Erythroblast (primary cell): ENCODE results near the gene DDX42.

Experiments used
- DNase-seq, 2 experiments: peaks; one replicate each; lab custom pipeline; 2025; lab: John Stamatoyannopoulos, UW
- GATA1 ChIP-seq: IDR thresholded peaks from 2 replicates; pipeline ENCODE4 v1.6.1; 2011; ENCODE audit warnings: low read depth, mild to moderate bottlenecking, control low read depth, low read length, moderate library complexity
- POLR2A ChIP-seq: IDR thresholded peaks from 2 replicates; pipeline ENCODE4 v1.6.1; 2011; ENCODE audit warnings: mild to moderate bottlenecking, low read length

Gene DDX42

GRCh38 chr17:63821804-63822203 lies 47.8 kb downstream of the DDX42 start:
- TF ChIP-seq GATA1 = no peak
- no peak for TF ChIP-seq POLR2A
- DNase-seq = no peak

DNA sequence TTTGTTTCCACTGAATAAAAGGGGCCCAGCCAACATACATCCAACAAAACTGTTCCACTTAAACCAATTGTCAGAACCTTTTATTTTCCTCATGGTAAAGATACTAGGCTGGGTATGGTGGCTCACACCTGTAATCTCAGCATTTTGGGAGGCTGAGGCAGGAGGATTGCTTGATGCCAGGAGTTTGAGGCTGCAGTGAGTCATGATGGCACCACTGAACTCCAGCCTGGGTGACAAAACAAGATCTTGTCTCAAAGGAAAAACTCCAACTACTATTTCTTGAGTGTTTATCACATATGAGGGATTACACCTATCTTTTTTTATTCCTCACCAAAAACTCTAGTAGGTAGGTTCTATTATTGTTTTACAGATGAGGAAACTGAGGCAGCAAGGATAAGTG lies 48.6 kb downstream of the DDX42 start:
- TF ChIP-seq POLR2A (no peak), GATA1 (no peak)
- DNase-seq = no peak

DNA sequence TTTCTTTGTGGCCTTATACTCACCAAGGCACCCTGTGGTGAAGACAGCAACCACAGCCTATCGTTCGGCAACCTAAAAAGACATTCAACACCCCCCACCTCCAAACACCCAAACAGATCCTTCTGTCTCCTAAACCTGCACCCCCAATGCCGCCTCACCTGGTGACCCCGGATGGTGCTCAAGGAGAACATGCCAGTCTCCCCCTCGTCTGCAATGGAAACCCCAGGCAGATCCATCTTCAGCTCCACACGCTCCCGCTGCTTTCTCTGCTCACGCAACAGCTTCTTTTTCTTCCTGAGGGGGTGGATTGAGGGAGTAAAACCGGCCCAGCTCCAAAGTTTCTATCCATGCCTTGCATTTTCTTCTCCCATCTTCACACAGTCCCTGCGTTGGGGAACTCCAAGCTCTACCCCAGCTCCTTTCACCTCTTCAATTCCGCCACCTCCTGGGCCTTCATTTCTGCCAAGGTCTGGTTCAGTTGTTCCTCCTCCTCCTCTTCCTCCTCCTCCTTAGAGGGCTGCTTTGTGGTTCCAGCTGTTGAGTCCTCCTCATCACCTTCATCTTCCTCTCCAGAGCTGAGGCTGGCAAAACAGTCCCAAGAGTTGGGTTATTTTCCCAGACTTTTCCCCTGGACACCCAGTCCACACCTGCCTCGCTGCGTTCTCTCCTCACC lies 49.8 kb downstream of the DDX42 start:
- DNase-seq = no peak
- TF ChIP-seq POLR2A = no peak
- no peak for TF ChIP-seq GATA1

DNA sequence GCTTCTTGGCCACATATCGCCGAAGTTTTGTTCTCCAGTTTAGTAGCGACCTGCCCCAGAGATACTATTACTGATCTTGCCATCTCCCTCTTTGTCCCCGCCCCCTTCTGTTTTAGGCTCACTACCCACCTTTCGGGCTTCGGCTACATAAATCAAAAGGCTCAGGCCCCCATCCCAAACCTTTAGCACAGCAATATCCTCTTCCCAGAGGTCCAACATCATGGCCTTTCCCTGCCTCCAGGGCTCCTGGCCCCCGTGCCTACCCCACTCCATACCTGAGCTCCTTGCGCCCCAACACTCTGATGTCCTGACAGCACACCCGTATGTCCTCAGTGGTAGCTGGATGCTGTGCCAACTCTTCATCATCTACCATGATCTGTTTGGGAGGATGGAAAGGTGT lies 50.4 kb downstream of the DDX42 start:
- TF ChIP-seq GATA1 = no peak
- TF ChIP-seq POLR2A = no peak
- no peak for DNase-seq

DNA sequence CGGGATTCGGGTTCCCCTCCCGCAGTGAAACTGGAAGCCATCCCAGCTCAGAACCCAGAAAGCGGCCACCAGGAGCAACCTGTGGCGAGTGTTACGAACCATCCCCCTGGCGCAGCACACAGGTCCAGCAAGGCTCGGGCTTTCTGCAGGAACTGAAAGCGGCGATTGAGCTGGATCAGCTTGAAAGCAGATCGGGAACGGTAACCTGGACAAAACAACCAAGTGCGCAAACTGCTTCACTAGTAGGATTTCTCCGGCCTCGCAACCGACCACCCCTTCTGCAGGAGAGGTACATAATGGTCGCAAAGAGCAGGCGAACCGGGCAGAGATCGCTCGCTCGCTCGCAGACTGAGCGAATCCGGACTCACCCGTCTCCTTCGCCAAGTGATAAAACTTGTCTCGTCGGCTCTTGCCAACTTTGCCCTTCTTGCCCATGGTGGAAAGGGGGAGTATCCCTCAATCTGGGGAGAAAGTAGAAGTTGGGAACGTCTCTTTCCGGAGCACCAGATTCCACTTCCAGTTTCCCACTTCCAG lies 52.6 kb downstream of the DDX42 start:
- no peak for DNase-seq
- no peak for TF ChIP-seq GATA1
- no peak for TF ChIP-seq POLR2A

DNA sequence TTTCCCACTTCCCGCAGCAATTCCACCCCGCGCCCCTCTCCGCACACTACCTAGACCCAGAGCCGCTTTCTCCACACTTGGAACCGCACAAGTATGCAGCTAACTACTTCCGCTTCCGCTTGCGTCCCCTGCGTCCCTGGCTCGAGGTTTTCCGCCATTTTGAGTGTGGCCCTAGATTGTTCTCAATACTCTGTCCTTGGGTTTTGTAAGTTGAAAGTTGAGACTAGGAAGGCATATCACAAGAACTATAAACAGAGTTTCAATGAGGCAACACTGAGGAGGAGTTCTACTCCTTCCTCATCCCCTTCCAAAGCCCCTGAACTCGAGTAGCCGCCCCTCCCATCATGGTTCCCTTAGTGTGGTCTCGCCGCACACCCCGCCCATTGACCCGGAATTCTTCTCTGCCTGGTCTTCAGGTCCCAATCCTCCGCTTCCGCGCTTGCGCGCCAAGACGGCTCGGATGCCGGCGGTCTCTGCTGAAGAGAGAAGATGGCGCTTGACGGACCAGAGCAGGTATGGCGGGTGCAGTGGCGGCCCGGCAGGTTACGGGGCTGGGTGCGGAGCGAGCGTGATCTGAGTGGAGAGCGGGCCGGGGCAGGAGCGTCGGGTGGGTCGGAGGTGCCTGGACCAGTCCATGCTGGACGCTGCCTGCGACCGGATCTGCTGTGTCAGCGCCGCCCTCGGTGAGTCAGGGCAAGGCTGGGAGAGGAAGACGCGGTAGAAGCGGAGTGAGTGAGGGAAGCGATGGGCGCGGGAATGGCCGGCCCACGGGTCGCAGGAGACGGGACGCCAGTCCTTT lies 53.2 kb downstream of the DDX42 start, which contains the start of the genes FTSJ3 and PSMC5:
FTSJ3 (minus strand) TSS at position 662 of the 799 bp plus-strand sequence. CDS start 761 bp downstream, outside the sequence.
PSMC5 (plus strand) TSS at position 430 of the 799 bp plus-strand sequence; CDS start at position 490, 60 bp downstream.
- TF ChIP-seq GATA1 (no peak), POLR2A (peak; percentile 89)
- DNase-seq = peak; percentile 96

- peak in 1 of 2 experiments; percentile 64 for DNase-seq
- TF ChIP-seq GATA1 = no peak
- TF ChIP-seq POLR2A = no peak
These were observed 53.8 kb downstream of the DDX42 start for GRCh38 chr17:63827801-63828221.

DNA sequence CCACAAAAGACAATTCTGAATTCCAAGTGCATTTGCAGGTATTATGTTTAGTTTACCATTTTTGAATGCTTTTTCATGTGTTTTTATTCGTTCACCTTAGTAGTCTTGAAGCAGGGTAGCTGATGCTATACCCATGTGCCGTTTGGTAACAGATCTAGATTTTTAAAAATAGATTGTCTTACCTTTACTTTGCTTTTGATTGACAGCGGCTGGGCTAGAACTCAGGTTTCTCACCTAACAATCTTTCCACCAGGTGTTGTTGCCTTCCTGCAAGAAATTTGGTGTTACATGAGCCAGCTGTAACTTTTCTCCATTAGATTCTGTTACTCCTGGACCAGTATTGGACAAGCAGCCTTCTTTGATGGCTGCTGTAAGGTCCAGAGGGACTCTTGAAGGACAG lies 55.0 kb downstream of the DDX42 start:
- TF ChIP-seq GATA1 (no peak), POLR2A (no peak)
- no peak for DNase-seq

- no peak for DNase-seq
- TF ChIP-seq POLR2A (no peak), GATA1 (no peak)
These were observed 56.3 kb downstream of the DDX42 start for GRCh38 chr17:63830278-63830677.

DNA sequence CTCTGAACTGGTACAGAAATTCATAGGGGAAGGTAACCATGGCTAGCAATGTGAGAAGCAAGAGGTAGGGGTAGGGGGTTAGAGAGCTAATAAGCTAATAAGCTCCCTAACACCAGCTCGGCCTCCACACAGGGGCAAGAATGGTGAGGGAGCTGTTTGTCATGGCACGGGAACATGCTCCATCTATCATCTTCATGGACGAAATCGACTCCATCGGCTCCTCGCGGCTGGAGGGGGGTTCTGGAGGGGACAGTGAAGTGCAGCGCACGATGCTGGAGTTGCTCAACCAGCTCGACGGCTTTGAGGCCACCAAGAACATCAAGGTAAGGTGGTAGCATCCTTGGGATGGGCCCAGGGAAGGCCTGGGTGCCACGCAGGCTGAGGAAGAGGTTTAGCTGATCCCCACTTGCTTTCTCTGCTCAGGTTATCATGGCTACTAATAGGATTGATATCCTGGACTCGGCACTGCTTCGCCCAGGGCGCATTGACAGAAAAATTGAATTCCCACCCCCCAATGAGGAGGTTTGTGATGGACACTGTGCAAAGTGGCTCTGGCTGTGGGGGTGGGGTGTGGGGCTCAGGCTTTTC lies 57.0 kb downstream of the DDX42 start:
- DNase-seq = no peak
- TF ChIP-seq POLR2A = no peak
- TF ChIP-seq GATA1 = no peak

DNA sequence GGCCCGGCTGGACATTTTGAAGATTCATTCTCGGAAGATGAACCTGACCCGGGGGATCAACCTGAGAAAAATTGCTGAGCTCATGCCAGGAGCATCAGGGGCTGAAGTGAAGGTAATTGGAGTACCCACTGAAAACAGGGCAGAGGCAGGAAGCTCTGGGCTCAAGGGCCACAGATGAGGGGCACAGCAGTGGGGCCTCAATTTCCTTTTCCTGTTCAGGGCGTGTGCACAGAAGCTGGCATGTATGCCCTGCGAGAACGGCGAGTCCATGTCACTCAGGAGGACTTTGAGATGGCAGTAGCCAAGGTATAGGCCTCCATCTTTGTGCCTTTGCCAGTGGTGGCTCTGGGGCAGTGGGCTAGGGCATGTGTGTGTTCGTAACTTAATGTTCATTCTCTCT lies 57.5 kb downstream of the DDX42 start:
- TF ChIP-seq POLR2A (no peak), GATA1 (no peak)
- no peak for DNase-seq

- no peak for DNase-seq
- TF ChIP-seq POLR2A = no peak
- TF ChIP-seq GATA1 = no peak
These were observed 58.0 kb downstream of the DDX42 start for GRCh38 chr17:63832014-63832413.

DNA sequence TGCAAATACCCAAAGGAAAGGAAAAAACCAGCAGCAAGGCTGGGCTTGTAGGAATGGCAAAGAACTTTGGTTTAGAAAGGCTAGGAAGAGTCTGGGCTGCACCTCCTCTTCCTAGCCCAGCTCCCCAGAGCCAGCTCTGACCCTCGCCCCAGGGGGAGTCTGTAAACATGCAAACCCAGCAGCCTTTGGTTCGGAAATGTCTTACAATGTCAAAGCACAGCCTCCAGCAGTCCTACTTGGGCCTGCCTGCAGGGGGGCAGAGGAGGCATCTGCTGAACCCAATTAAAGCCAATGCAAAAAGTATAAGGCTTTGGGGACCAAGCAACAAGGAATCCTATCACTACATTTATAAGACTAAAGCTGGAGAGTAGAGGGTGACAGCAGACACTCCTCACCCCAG lies 58.5 kb downstream of the DDX42 start:
- TF ChIP-seq POLR2A (no peak), GATA1 (no peak)
- no peak for DNase-seq
